Measurements from ENCODE around the gene DOK1.

DOK1 gene

GRCh38 chr2:74573747-74574562 lies 19.4 kb downstream of the DOK1 start:
- Mint-ChIP-seq H3K9me3 (no peaks in the 10 kb centered on the region), H3K4me1 (ENCODE audit: low read depth in 2 of 2) (peaks cover 9 to 13% of the 10 kb centered on the region in 2 donors), H3K27me3 (peaks cover 0 to 11% of the 10 kb centered on the region in 2 donors), H3K4me3 (peak overlapping the region; percentile 35 to 61), H3K36me3 (ENCODE audit: insufficient read depth) (no peaks in the 10 kb centered on the region), H3K27ac (peak overlapping the region; percentile 47 to 83)
- no peak for DNase-seq
- ATAC-seq (replicated peaks) = peak; percentile 61

- H3K36me3 Mint-ChIP-seq (ENCODE audit: insufficient read depth) = no peaks in the 10 kb centered on the region
- H3K27me3 Mint-ChIP-seq = peaks cover 0 to 17% of the 10 kb centered on the region in 2 donors
- H3K4me1 Mint-ChIP-seq (ENCODE audit: low read depth in 2 of 2) = peaks cover 9 to 13% of the 10 kb centered on the region in 2 donors
- H3K4me3 Mint-ChIP-seq = no peak overlapping the region
- H3K27ac Mint-ChIP-seq = no peak overlapping the region
- ATAC-seq (replicated peaks) = no peak
- no peaks in the 10 kb centered on the region for H3K9me3 Mint-ChIP-seq
- no peak for DNase-seq
These were observed 20.8 kb downstream of the DOK1 start for GRCh38 chr2:74575320-74575719.

- H3K27me3 Mint-ChIP-seq = peaks cover 4 to 27% of the 10 kb centered on the region in 2 donors
- H3K4me3 Mint-ChIP-seq = no peak overlapping the region
- no peak for ATAC-seq (replicated peaks)
- H3K4me1 Mint-ChIP-seq (ENCODE audit: low read depth in 2 of 2) = peaks cover 9 to 13% of the 10 kb centered on the region in 2 donors
- no peak overlapping the region for H3K27ac Mint-ChIP-seq
- H3K36me3 Mint-ChIP-seq (ENCODE audit: insufficient read depth) = no peaks in the 10 kb centered on the region
- no peak for DNase-seq
- H3K9me3 Mint-ChIP-seq = no peaks in the 10 kb centered on the region
These were observed 21.8 kb downstream of the DOK1 start for GRCh38 chr2:74576211-74576862.

GRCh38 chr2:74576863-74577229 lies 22.3 kb downstream of the DOK1 start:
- DNase-seq (no peak), ATAC-seq (replicated peaks) (no peak)
- peaks cover 5 to 33% of the 10 kb centered on the region in 2 donors for H3K27me3 Mint-ChIP-seq
- no peak overlapping the region for H3K4me3 Mint-ChIP-seq
- no peaks in the 10 kb centered on the region for H3K36me3 Mint-ChIP-seq (ENCODE audit: insufficient read depth)
- H3K27ac Mint-ChIP-seq = no peak overlapping the region
- H3K9me3 Mint-ChIP-seq = no peaks in the 10 kb centered on the region
- peaks cover 9 to 13% of the 10 kb centered on the region in 2 donors for H3K4me1 Mint-ChIP-seq (ENCODE audit: low read depth in 2 of 2)

- H3K4me1 Mint-ChIP-seq (ENCODE audit: low read depth in 2 of 2) = peaks cover 9 to 13% of the 10 kb centered on the region in 2 donors
- no peaks in the 10 kb centered on the region for H3K9me3 Mint-ChIP-seq
- no peak for DNase-seq
- no peak overlapping the region for H3K4me3 Mint-ChIP-seq
- H3K27ac Mint-ChIP-seq = no peak overlapping the region
- H3K27me3 Mint-ChIP-seq = peaks cover 5 to 33% of the 10 kb centered on the region in 2 donors
- no peaks in the 10 kb centered on the region for H3K36me3 Mint-ChIP-seq (ENCODE audit: insufficient read depth)
- no peak for ATAC-seq (replicated peaks)
These were observed 22.9 kb downstream of the DOK1 start for GRCh38 chr2:74577448-74577847.

GRCh38 chr2:74578408-74578807 lies 23.9 kb downstream of the DOK1 start:
- Mint-ChIP-seq H3K36me3 (ENCODE audit: insufficient read depth) (no peaks in the 10 kb centered on the region), H3K27ac (no peak overlapping the region), H3K4me1 (ENCODE audit: low read depth in 2 of 2) (peaks cover 9 to 13% of the 10 kb centered on the region in 2 donors), H3K27me3 (peaks cover 5 to 33% of the 10 kb centered on the region in 2 donors), H3K9me3 (no peaks in the 10 kb centered on the region), H3K4me3 (no peak overlapping the region)
- no peak for DNase-seq
- ATAC-seq (replicated peaks) = no peak

GRCh38 chr2:74581463-74581862 lies 26.9 kb downstream of the DOK1 start:
- DNase-seq (no peak), ATAC-seq (replicated peaks) (no peak)
- Mint-ChIP-seq H3K4me3 (no peak overlapping the region), H3K4me1 (ENCODE audit: low read depth in 2 of 2) (no peaks in the 10 kb centered on the region), H3K9me3 (no peaks in the 10 kb centered on the region), H3K36me3 (ENCODE audit: insufficient read depth) (no peaks in the 10 kb centered on the region), H3K27ac (no peak overlapping the region), H3K27me3 (peaks cover 5 to 28% of the 10 kb centered on the region in 2 donors)

- peaks cover 5 to 22% of the 10 kb centered on the region in 2 donors for H3K27me3 Mint-ChIP-seq
- no peak overlapping the region for H3K27ac Mint-ChIP-seq
- H3K9me3 Mint-ChIP-seq = no peaks in the 10 kb centered on the region
- ATAC-seq (replicated peaks) (no peak), DNase-seq (no peak)
- no peaks in the 10 kb centered on the region for H3K36me3 Mint-ChIP-seq (ENCODE audit: insufficient read depth)
- H3K4me3 Mint-ChIP-seq = no peak overlapping the region
- no peaks in the 10 kb centered on the region for H3K4me1 Mint-ChIP-seq (ENCODE audit: low read depth in 2 of 2)
These were observed 27.7 kb downstream of the DOK1 start for GRCh38 chr2:74582184-74582583.

- DNase-seq = no peak
- Mint-ChIP-seq H3K27me3 (peaks cover 5 to 23% of the 10 kb centered on the region in 2 donors), H3K36me3 (ENCODE audit: insufficient read depth) (no peaks in the 10 kb centered on the region), H3K27ac (no peak overlapping the region), H3K4me3 (no peak overlapping the region), H3K9me3 (no peaks in the 10 kb centered on the region), H3K4me1 (ENCODE audit: low read depth in 2 of 2) (no peaks in the 10 kb centered on the region)
- no peak for ATAC-seq (replicated peaks)
These were observed 29.0 kb downstream of the DOK1 start for GRCh38 chr2:74583504-74583903.

- H3K36me3 Mint-ChIP-seq (ENCODE audit: insufficient read depth) = no peaks in the 10 kb centered on the region
- H3K27me3 Mint-ChIP-seq = peaks cover 10 to 29% of the 10 kb centered on the region in 2 donors
- no peak overlapping the region for H3K27ac Mint-ChIP-seq
- ATAC-seq (replicated peaks) (no peak), DNase-seq (no peak)
- no peak overlapping the region for H3K4me3 Mint-ChIP-seq
- no peaks in the 10 kb centered on the region for H3K9me3 Mint-ChIP-seq
- H3K4me1 Mint-ChIP-seq (ENCODE audit: low read depth in 2 of 2) = no peaks in the 10 kb centered on the region
These were observed 29.6 kb downstream of the DOK1 start for GRCh38 chr2:74584088-74584645.

GRCh38 chr2:74585406-74586185 lies 31.1 kb downstream of the DOK1 start:
- H3K27ac Mint-ChIP-seq = no peak overlapping the region
- H3K27me3 Mint-ChIP-seq = peaks cover 16 to 25% of the 10 kb centered on the region in 2 donors
- no peaks in the 10 kb centered on the region for H3K9me3 Mint-ChIP-seq
- no peaks in the 10 kb centered on the region for H3K36me3 Mint-ChIP-seq (ENCODE audit: insufficient read depth)
- no peak for DNase-seq
- ATAC-seq (replicated peaks) = no peak
- H3K4me3 Mint-ChIP-seq = no peak overlapping the region
- no peaks in the 10 kb centered on the region for H3K4me1 Mint-ChIP-seq (ENCODE audit: low read depth in 2 of 2)

GRCh38 chr2:74587664-74588277 lies 33.3 kb downstream of the DOK1 start:
- DNase-seq = peak; percentile 42 to 59 (median 44)
- peaks cover 28% of the 10 kb centered on the region in 2 donors for H3K27me3 Mint-ChIP-seq
- no peak overlapping the region for H3K27ac Mint-ChIP-seq
- H3K4me3 Mint-ChIP-seq = no peak overlapping the region
- no peaks in the 10 kb centered on the region for H3K4me1 Mint-ChIP-seq (ENCODE audit: low read depth in 2 of 2)
- peak; percentile 80 for ATAC-seq (replicated peaks)
- H3K9me3 Mint-ChIP-seq = no peaks in the 10 kb centered on the region
- no peaks in the 10 kb centered on the region for H3K36me3 Mint-ChIP-seq (ENCODE audit: insufficient read depth)

GRCh38 chr2:74588664-74589063 lies 34.1 kb downstream of the DOK1 start:
- no peaks in the 10 kb centered on the region for H3K4me1 Mint-ChIP-seq (ENCODE audit: low read depth in 2 of 2)
- ATAC-seq (replicated peaks) = no peak
- no peaks in the 10 kb centered on the region for H3K9me3 Mint-ChIP-seq
- no peak overlapping the region for H3K4me3 Mint-ChIP-seq
- H3K27ac Mint-ChIP-seq = no peak overlapping the region
- H3K36me3 Mint-ChIP-seq (ENCODE audit: insufficient read depth) = no peaks in the 10 kb centered on the region
- DNase-seq = no peak
- H3K27me3 Mint-ChIP-seq = peaks cover 35 to 36% of the 10 kb centered on the region in 2 donors

Data from effector memory CD8-positive, alpha-beta T cell (primary cell).